HepG2 (cell line): Measurements from ENCODE around the gene GGCT. TPM values are rescaled to one million over a fixed set of nuclear protein-coding genes. Genes with fewer than 3 reads are reported as not detected.

Experiments used
- ARNTL ChIP-seq: sonication (generic); formaldehyde crosslinking; IDR thresholded peaks from 2 replicates; pipeline ENCODE4 v1.4.0; 2020; ENCODE audit warnings: mild to moderate bottlenecking, missing genetic modification reagents
- GPBP1L1 ChIP-seq: sonication (generic); formaldehyde crosslinking; IDR thresholded peaks from 2 replicates; pipeline ENCODE4 v1.5.0; 2020; ENCODE audit warnings: mild to moderate bottlenecking, missing genetic modification reagents
- HNF4A ChIP-seq: sonication (generic); formaldehyde crosslinking; IDR thresholded peaks from 2 replicates; pipeline ENCODE4 v1.4.0; 2020; ENCODE audit warnings: missing genetic modification reagents
- KDM2A ChIP-seq: sonication (generic); formaldehyde crosslinking; IDR thresholded peaks from 2 replicates; pipeline ENCODE4 v1.4.0; 2020; ENCODE audit warnings: low read depth, missing genetic modification reagents, borderline replicate concordance
- MED8 ChIP-seq: sonication (generic); formaldehyde crosslinking; IDR thresholded peaks from 2 replicates; pipeline ENCODE4 v1.8.1; 2023; ENCODE audit warnings: mild to moderate bottlenecking, missing genetic modification reagents; ENCODE audit not compliant: insufficient replicate concordance
- PPARG ChIP-seq: conservative IDR thresholded peaks from 2 replicates; pipeline ENCODE4 v1.6.1; 2016; ENCODE audit warnings: missing biosample characterization, missing genetic modification reagents
- PRDM4 ChIP-seq: sonication (generic); formaldehyde crosslinking; IDR thresholded peaks from 2 replicates; pipeline ENCODE4 v1.9.0; 2021; ENCODE audit warnings: missing genetic modification reagents, borderline replicate concordance
- RBM22 ChIP-seq: fragments of 200-400 bp; formaldehyde crosslinking; optimal IDR thresholded peaks from 2 replicates; pipeline ENCODE3; 2017; ENCODE audit warnings: mild to moderate bottlenecking, low read length, moderate library complexity
- SAP130 ChIP-seq: IDR thresholded peaks from 2 replicates; pipeline ENCODE4 v1.6.1; 2016; ENCODE audit warnings: low read depth
- SNRNP70 ChIP-seq: fragments of 200-400 bp; formaldehyde crosslinking; IDR thresholded peaks from 2 replicates; pipeline ENCODE4 v1.6.1; 2017; ENCODE audit warnings: mild to moderate bottlenecking, low read depth, low read length, moderate library complexity
- TEAD2 ChIP-seq: sonication (generic); formaldehyde crosslinking; IDR thresholded peaks from 2 replicates; pipeline ENCODE4 v1.9.0; 2021; ENCODE audit warnings: missing genetic modification reagents
- ZFYVE20 ChIP-seq: sonication (generic); formaldehyde crosslinking; IDR thresholded peaks from 2 replicates; pipeline ENCODE4 v1.8.0; 2023; ENCODE audit warnings: low read depth, mild to moderate bottlenecking, moderate library complexity, missing genetic modification reagents, borderline replicate concordance
- ZNF225 ChIP-seq: sonication (generic); formaldehyde crosslinking; IDR thresholded peaks from 2 replicates; pipeline ENCODE4 v1.4.0; 2020; ENCODE audit warnings: mild to moderate bottlenecking, missing genetic modification reagents
- ZNF317 ChIP-seq: sonication (generic); formaldehyde crosslinking; IDR thresholded peaks from 2 replicates; pipeline ENCODE4 v1.5.0; 2020; ENCODE audit warnings: mild to moderate bottlenecking, missing genetic modification reagents
- ZNF580 ChIP-seq: IDR thresholded peaks from 2 replicates; pipeline ENCODE4 v1.6.1; 2016; ENCODE audit warnings: low read depth, borderline replicate concordance
- ZNF605 ChIP-seq: sonication (generic); formaldehyde crosslinking; IDR thresholded peaks from 2 replicates; pipeline ENCODE4 v1.8.0; 2022; ENCODE audit warnings: mild to moderate bottlenecking, missing genetic modification reagents
- ZNF646 ChIP-seq: sonication (generic); formaldehyde crosslinking; IDR thresholded peaks from 2 replicates; pipeline ENCODE4 v1.9.0; 2021; ENCODE audit warnings: mild to moderate bottlenecking, missing genetic modification reagents
- ZNF7 ChIP-seq: IDR thresholded peaks from 2 replicates; pipeline ENCODE4 v1.6.1; 2016; ENCODE audit warnings: missing biosample characterization, missing genetic modification reagents
- polyA plus RNA-seq, 8 experiments: library from polyadenylated mRNA; depleted of rRNA in 3 of 8; stranded (reverse) in 7 of 8; unstranded in 1 of 8; fragments of >200 nt; fragmentation: Illumina TruSeq in 4 of 8; extraction: Trizol in 4 of 8; gene quantifications; 2 replicates each; pipeline versions ENCODE4 v1.2.1 to v1.2.3, GENCODE V29; 2011 to 2016; ENCODE audit warnings: low read depth in 4 of 8, missing spikeins in 1 of 8, mixed read lengths in 1 of 8; ENCODE audit not compliant: insufficient read depth in 1 of 8
- total RNA-seq, 5 experiments: library from RNA; depleted of rRNA; stranded (reverse); fragments of >200 nt; fragmentation: Illumina TruSeq; extraction: Trizol; gene quantifications; 2 replicates each; pipeline ENCODE4 v1.2.3, GENCODE V29; 2016; ENCODE audit warnings: low read depth in 1 of 5
- TF ChIP-seq, protein P1 (sequence below): IDR thresholded peaks from 2 replicates; pipeline ENCODE4 v1.6.1; 2016; ENCODE audit warnings: control low read depth

The GGCT gene
- total and polyA plus RNA-seq, 2 of the 13 experiments (the other 11 are each of a cell fraction or from before 2014, with no cell fraction given) = 19.5 to 78.3 TPM

DNA sequence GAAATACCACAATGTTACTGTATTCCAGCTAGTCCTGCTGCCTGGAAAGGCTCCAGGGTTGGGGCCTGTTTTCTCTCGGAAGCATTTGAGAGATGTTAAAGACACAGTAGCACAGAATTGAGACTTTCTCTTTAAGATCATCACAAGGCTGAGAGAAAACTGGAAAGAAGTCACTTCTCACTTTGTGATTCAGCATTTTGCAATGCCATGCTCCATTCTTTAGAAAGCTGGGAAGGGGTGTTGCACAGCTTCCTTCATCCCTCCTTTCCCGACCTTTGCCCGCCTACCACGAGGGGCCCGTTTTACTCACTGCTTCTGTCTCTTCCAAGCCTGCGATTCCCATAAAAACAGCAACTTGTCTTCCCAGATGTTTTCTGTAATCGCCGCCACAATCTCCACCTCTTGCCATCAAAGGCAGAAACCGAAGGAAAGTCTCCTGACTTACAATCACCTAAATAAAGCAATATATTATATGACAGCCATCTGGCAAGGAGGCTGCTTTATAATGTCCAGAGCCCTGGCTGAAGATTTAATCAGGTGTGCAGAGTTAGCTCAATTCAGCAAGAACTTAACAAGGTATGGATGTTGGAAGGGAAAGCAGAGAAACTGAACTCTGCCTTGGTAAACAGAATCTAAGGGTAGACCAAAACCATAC is 44.9 kb downstream of the GGCT start (continued):
- no peak for TF ChIP-seq PRDM4 (CRISPR knock-in tag)
- no peak for TF ChIP-seq ZNF7 (CRISPR knock-in tag)
- no peak for TF ChIP-seq ZFYVE20 (CRISPR knock-in tag)
- TF ChIP-seq ZNF225 (CRISPR knock-in tag) = no peak
- TF ChIP-seq ZNF317 (CRISPR knock-in tag) = no peak
- 0 out of 2 replicates have a peak, but pooled peaks have one; percentile 19 for TF ChIP-seq PPARG (CRISPR knock-in tag)
- 0 out of 2 replicates have a peak, but pooled peaks have one; percentile 37 for TF ChIP-seq ZNF580
- no peak for TF ChIP-seq ARNTL
- TF ChIP-seq SNRNP70 = no peak
- TF ChIP-seq GPBP1L1 (CRISPR knock-in tag) = no peak
- no peak for TF ChIP-seq RBM22
- no peak for TF ChIP-seq ZNF646 (CRISPR knock-in tag)
- TF ChIP-seq MED8 (CRISPR knock-in tag) = no peak
- no peak for TF ChIP-seq SAP130 (CRISPR knock-in tag)
- TF ChIP-seq, protein P1, sequence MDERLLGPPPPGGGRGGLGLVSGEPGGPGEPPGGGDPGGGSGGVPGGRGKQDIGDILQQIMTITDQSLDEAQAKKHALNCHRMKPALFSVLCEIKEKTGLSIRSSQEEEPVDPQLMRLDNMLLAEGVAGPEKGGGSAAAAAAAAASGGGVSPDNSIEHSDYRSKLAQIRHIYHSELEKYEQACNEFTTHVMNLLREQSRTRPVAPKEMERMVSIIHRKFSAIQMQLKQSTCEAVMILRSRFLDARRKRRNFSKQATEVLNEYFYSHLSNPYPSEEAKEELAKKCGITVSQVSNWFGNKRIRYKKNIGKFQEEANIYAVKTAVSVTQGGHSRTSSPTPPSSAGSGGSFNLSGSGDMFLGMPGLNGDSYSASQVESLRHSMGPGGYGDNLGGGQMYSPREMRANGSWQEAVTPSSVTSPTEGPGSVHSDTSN (CRISPR knock-in tag) = no peak
- TF ChIP-seq KDM2A (CRISPR knock-in tag) = no peak
- no peak for TF ChIP-seq TEAD2 (CRISPR knock-in tag)
- no peak for TF ChIP-seq ZNF605 (CRISPR knock-in tag)
- TF ChIP-seq HNF4A (CRISPR knock-in tag) = peak; percentile 44; the same call in 1 of the 2 replicates
